ENCODE data around the gene C6orf163. TPM values are rescaled to one million over a fixed set of nuclear protein-coding genes. Genes with fewer than 3 reads are reported as not detected.

Gene C6orf163
- total and polyA plus RNA-seq, 2 of the 13 experiments (the other 11 are each of a cell fraction or from before 2014, with no cell fraction given) = 0.62 to 1.8 TPM

DNA sequence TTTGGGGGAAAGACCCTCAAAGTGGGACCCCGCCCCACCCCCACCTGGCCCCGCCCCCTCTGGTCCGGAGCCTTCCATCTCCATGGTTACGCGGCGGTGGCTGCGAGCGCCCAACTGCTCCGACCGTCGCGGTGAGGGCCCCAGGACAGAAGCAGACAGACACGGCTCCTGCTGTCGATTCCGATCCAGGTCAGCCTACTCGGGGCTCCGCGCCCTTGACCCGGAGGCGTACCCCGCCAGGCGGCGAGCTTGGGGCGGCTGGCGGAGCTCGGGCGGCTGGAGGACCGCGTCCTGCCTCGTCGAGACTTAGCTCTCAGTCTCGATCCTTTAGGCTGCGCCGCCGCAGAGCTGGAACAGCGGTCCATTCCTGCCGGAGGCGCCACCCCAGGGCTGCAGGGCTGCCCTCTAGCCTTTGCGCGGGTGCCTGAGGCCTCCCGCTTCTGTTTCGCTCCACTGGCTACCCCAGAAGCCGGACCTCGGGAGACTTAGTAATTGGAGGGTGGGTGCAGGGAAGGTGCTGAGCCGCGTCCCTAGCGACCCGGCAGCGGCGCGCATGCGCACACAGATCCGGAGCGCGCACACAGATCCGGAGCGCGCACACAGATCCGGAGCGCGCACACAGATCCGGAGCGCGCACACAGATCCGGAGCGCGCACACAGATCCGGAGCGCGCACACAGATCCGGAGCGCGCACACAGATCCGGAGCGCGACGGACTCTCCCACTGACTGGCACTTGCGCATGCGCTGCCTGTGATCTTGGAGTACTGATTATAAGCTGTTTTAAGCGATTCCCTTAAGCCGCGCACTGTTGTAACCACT, 63.5 kb downstream of the C6orf163 start, which contains the start of gene CFAP206 (continued):
- TF ChIP-seq SNAPC4 (CRISPR knock-in tag; IDR thresholded peaks at IDR 0.05) (0 out of 2 replicates have a peak, but pooled peaks have one; percentile 29), ZNF720 (CRISPR knock-in tag; IDR thresholded peaks at IDR 0.05) (no peak), GRHL1 (CRISPR knock-in tag; conservative IDR thresholded peaks at IDR 0.05) (no peak), ZNF292 (CRISPR knock-in tag; IDR thresholded peaks at IDR 0.05; ENCODE audit: borderline replicate concordance, low read depth) (no peak; the same call in 1 of the 2 replicates), ZNF883 (CRISPR knock-in tag; IDR thresholded peaks at IDR 0.05; ENCODE audit: not compliant biosample characterization) (no peak), SIN3A (IDR thresholded peaks at IDR 0.05; ENCODE audit: borderline replicate concordance, low read depth, low read length) (peak; percentile 75; the same call in 1 of the 2 replicates), ZNF777 (CRISPR knock-in tag; IDR thresholded peaks at IDR 0.05) (peak; percentile 65; the same call in 1 of the 2 replicates), ZNF234 (CRISPR knock-in tag; conservative IDR thresholded peaks at IDR 0.05) (no peak), NRL (CRISPR knock-in tag; IDR thresholded peaks at IDR 0.05; ENCODE audit: borderline replicate concordance) (no peak), HNRNPK (IDR thresholded peaks at IDR 0.05; ENCODE audit: low read depth, low read length, poor library complexity, severe bottlenecking) (no peak)
- TF ChIP-seq, protein P1, sequence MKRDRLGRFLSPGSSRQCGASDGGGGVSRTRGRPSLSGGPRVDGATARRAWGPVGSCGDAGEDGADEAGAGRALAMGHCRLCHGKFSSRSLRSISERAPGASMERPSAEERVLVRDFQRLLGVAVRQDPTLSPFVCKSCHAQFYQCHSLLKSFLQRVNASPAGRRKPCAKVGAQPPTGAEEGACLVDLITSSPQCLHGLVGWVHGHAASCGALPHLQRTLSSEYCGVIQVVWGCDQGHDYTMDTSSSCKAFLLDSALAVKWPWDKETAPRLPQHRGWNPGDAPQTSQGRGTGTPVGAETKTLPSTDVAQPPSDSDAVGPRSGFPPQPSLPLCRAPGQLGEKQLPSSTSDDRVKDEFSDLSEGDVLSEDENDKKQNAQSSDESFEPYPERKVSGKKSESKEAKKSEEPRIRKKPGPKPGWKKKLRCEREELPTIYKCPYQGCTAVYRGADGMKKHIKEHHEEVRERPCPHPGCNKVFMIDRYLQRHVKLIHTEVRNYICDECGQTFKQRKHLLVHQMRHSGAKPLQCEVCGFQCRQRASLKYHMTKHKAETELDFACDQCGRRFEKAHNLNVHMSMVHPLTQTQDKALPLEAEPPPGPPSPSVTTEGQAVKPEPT (CRISPR knock-in tag; IDR thresholded peaks at IDR 0.05; ENCODE audit: low read depth) = 0 out of 2 replicates have a peak, but pooled peaks have one; percentile 42
- TF ChIP-seq, protein P2, sequence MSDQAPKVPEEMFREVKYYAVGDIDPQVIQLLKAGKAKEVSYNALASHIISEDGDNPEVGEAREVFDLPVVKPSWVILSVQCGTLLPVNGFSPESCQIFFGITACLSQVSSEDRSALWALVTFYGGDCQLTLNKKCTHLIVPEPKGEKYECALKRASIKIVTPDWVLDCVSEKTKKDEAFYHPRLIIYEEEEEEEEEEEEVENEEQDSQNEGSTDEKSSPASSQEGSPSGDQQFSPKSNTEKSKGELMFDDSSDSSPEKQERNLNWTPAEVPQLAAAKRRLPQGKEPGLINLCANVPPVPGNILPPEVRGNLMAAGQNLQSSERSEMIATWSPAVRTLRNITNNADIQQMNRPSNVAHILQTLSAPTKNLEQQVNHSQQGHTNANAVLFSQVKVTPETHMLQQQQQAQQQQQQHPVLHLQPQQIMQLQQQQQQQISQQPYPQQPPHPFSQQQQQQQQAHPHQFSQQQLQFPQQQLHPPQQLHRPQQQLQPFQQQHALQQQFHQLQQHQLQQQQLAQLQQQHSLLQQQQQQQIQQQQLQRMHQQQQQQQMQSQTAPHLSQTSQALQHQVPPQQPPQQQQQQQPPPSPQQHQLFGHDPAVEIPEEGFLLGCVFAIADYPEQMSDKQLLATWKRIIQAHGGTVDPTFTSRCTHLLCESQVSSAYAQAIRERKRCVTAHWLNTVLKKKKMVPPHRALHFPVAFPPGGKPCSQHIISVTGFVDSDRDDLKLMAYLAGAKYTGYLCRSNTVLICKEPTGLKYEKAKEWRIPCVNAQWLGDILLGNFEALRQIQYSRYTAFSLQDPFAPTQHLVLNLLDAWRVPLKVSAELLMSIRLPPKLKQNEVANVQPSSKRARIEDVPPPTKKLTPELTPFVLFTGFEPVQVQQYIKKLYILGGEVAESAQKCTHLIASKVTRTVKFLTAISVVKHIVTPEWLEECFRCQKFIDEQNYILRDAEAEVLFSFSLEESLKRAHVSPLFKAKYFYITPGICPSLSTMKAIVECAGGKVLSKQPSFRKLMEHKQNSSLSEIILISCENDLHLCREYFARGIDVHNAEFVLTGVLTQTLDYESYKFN (CRISPR knock-in tag; conservative IDR thresholded peaks at IDR 0.05) = 0 out of 2 replicates have a peak, but pooled peaks have one; percentile 16
